CD4-positive, CD25-positive, alpha-beta regulatory T cell (primary cell): ENCODE results near the gene CTNNA2. TPM values are rescaled to one million over a fixed set of nuclear protein-coding genes. Genes with fewer than 3 reads are reported as not detected.

Experiments
- ATAC-seq, 2 donors: fragments of 150-1000 bp; cut with Tn5 transposase; one replicate each; pipeline ENCODE4 v1.10.0; 2021; ENCODE audit warnings: low read depth in 2 of 2, moderate number of reproducible peaks in 2 of 2, moderate library complexity in 1 of 2
- DNase-seq, 3 donors: peaks; one replicate each; pipeline versions ENCODE4 v3.0.0 to v3.0.0-alpha.2; 2012 to 2022; ENCODE audit warnings: mixed read lengths in 1 of 3
- H3K27ac ChIP-seq: one replicate; pipeline ENCODE4 v1.7.0; 2013; ENCODE audit warnings: mild to moderate bottlenecking, low read length; ENCODE audit not compliant: insufficient read depth, poor library complexity, severe bottlenecking
- H3K27me3 ChIP-seq: one replicate; pipeline ENCODE4 v1.7.0; 2013; ENCODE audit warnings: low read length; ENCODE audit not compliant: control insufficient read depth, insufficient read depth
- H3K36me3 ChIP-seq: one replicate; pipeline ENCODE4 v1.7.0; 2013; ENCODE audit warnings: mild to moderate bottlenecking, low read length, moderate library complexity; ENCODE audit not compliant: control insufficient read depth, insufficient read depth
- H3K4me1 ChIP-seq: 2 replicates; pipeline ENCODE4 v1.7.0; 2013; ENCODE audit warnings: mild to moderate bottlenecking, low read length; ENCODE audit not compliant: insufficient read depth, control insufficient read depth, poor library complexity, severe bottlenecking
- H3K4me3 ChIP-seq: one replicate; pipeline ENCODE4 v1.7.0; 2013; ENCODE audit warnings: low read depth, mild to moderate bottlenecking, low read length, moderate library complexity
- H3K9me3 ChIP-seq, 2 experiments: 1 replicate in 1 of 2; 2 replicates in 1 of 2; pipeline ENCODE4 v1.7.0; 2013; ENCODE audit warnings: low read length in 2 of 2, mild to moderate bottlenecking in 1 of 2, moderate library complexity in 1 of 2; ENCODE audit not compliant: control insufficient read depth in 2 of 2
- H3K27ac Mint-ChIP-seq, 3 donors: one replicate each; pipeline ENCODE4 v1.8.0; 2020 to 2022; ENCODE audit warnings: mild to moderate bottlenecking in 3 of 3, mixed read lengths in 3 of 3, moderate library complexity in 2 of 3
- H3K27me3 Mint-ChIP-seq: one replicate; pipeline ENCODE4 v1.8.0; 2022; ENCODE audit warnings: mild to moderate bottlenecking, mixed read lengths
- H3K36me3 Mint-ChIP-seq: one replicate; pipeline ENCODE4 v1.8.0; 2020; ENCODE audit warnings: mixed read lengths
- H3K4me1 Mint-ChIP-seq, 4 donors: one replicate each; pipeline ENCODE4 v1.8.0; 2020 to 2022; ENCODE audit warnings: mixed read lengths in 4 of 4, mild to moderate bottlenecking in 1 of 4
- H3K4me3 Mint-ChIP-seq, 4 donors: one replicate each; pipeline ENCODE4 v1.8.0; 2020 to 2022; ENCODE audit warnings: mild to moderate bottlenecking in 4 of 4, mixed read lengths in 4 of 4, moderate library complexity in 3 of 4
- H3K9me3 Mint-ChIP-seq, 7 donors: one replicate each; pipeline ENCODE4 v1.8.0; 2020 to 2022; ENCODE audit warnings: mixed read lengths in 7 of 7, mild to moderate bottlenecking in 3 of 7, moderate library complexity in 2 of 7
- polyA plus RNA-seq, 4 donors: library from polyadenylated mRNA; unstranded; fragments of 300-500 nt; fragmentation: Illumina TruSeq; gene quantifications; one replicate each; pipeline ENCODE4 v1.2.3, GENCODE V29; 2021
- total RNA-seq: library from RNA; stranded (reverse); gene quantifications from one replicate; pipeline ENCODE4 v1.2.3, GENCODE V29; 2022

Gene CTNNA2
- total and polyA plus RNA-seq, 5 donors from 2014 or later, result not detected

DNA sequence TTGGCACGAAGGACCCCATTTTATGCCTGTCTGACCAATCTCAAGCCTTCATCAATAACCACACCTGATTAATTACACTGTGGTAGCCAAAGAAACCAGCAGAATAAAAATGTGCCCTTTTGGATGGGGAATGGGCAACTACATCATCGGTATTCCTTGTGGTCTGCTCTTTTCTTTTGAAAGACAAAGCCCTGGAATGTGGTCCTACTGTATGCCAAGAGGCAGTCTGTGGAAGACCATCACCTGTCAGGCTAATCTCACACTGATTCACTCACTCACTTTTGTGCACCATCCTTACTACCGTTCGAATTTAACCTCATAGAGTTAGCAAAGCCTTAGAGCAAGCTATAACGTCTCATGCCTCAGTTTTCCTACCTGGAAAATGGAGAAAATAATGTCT, 1066.9 kb downstream of the CTNNA2 start:
- no peaks in the 10 kb centered on the region for H3K27me3 Mint-ChIP-seq

DNA sequence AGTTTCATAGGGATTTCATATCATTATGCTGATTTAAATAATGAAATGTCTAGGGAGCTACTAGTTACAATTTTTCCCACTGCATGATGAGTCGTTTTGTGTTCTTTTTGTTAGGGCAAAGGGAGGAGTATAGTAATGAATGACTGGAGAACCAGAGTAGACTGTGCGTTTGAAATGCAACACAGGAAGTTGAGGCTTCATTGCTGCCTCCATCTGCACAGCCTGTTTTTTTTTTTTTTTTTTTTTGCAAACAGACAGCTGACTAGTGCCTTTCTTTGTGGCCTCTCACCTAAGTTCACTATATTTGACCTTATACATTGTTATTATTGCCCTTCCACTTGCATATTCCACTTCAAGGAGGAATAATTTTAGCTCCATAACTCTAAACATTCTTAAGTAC, 1078.4 kb downstream of the CTNNA2 start:
- Mint-ChIP-seq H3K27me3 (no peaks in the 10 kb centered on the region), H3K27ac (no peak overlapping the region), H3K4me1 (no peaks in the 10 kb centered on the region), H3K36me3 (no peaks in the 10 kb centered on the region), H3K9me3 (peaks cover 0 to 42% (median 9%) of the 10 kb centered on the region in 7 donors), H3K4me3 (no peak overlapping the region)
- no peak overlapping the region for H3K27ac ChIP-seq
- H3K4me3 ChIP-seq, result no peak overlapping the region
- no peaks in the 10 kb centered on the region for H3K9me3 ChIP-seq
- H3K27me3 ChIP-seq, result no peaks in the 10 kb centered on the region
- no peaks in the 10 kb centered on the region for H3K36me3 ChIP-seq
- ATAC-seq (no peak), DNase-seq (no peak)
- no peaks in the 10 kb centered on the region for H3K4me1 ChIP-seq

More for the DNA sequence above, 1066.9 kb downstream of the CTNNA2 start:
- Histone ChIP-seq H3K4me1 (no peaks in the 10 kb centered on the region), H3K36me3 (no peaks in the 10 kb centered on the region), H3K9me3 (no peaks in the 10 kb centered on the region), H3K27me3 (no peaks in the 10 kb centered on the region), H3K4me3 (no peak overlapping the region), H3K27ac (no peak overlapping the region)
- no peak for ATAC-seq
- H3K36me3 Mint-ChIP-seq, result no peaks in the 10 kb centered on the region
- no peaks in the 10 kb centered on the region for H3K4me1 Mint-ChIP-seq
- no peak overlapping the region for H3K27ac Mint-ChIP-seq
- H3K9me3 Mint-ChIP-seq, result peaks cover 0 to 16% (median 2%) of the 10 kb centered on the region in 7 donors
- no peak for DNase-seq
- no peak overlapping the region for H3K4me3 Mint-ChIP-seq

DNA sequence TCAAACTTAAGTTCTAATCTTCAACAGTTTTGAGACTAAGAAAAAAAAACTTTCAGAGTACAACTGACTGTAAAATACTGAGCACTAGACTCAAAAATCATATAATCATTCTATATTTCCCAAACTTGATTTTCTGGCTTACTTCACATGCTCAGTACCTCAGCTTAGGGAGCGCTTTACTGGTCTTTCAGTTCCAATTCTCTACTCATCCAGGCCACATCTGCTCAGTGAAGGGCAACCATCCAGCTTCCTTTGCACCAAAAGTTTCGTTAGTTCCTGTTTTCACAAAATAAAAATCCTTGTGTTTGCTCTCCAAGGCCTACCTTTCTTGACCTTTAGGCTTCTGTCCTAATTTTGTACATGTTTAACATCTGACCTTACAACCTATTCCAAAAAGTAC, 1079.3 kb downstream of the CTNNA2 start:
- Histone ChIP-seq H3K4me3 (no peak overlapping the region), H3K27me3 (no peaks in the 10 kb centered on the region), H3K4me1 (no peaks in the 10 kb centered on the region), H3K27ac (no peak overlapping the region), H3K9me3 (no peaks in the 10 kb centered on the region), H3K36me3 (no peaks in the 10 kb centered on the region)
- ATAC-seq (no peak), DNase-seq (no peak)
- H3K4me3 Mint-ChIP-seq, result no peak overlapping the region
- H3K27me3 Mint-ChIP-seq, result no peaks in the 10 kb centered on the region
- no peaks in the 10 kb centered on the region for H3K4me1 Mint-ChIP-seq
- no peak overlapping the region for H3K27ac Mint-ChIP-seq
- H3K9me3 Mint-ChIP-seq, result peaks cover 0 to 49% (median 15%) of the 10 kb centered on the region in 7 donors
- no peaks in the 10 kb centered on the region for H3K36me3 Mint-ChIP-seq

DNA sequence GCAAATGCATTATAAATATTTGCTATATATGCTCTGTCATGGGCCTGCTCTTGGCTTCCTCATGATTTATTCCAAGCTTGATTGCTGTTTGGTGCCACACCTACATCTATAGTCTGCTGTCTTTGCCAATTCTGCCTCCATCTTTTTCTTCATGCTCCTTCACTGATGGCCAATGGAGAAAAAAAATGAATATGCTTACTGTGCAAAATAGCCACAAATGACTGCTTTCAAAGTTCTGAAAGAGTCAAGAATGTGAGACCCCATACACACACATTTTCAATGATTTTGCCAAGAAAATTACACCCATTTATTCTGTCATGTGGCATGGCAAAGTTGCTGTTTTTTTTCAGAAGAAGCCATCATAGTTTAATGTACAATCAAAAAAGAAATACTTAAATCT, 1097.3 kb downstream of the CTNNA2 start:
- no peak for DNase-seq

DNA sequence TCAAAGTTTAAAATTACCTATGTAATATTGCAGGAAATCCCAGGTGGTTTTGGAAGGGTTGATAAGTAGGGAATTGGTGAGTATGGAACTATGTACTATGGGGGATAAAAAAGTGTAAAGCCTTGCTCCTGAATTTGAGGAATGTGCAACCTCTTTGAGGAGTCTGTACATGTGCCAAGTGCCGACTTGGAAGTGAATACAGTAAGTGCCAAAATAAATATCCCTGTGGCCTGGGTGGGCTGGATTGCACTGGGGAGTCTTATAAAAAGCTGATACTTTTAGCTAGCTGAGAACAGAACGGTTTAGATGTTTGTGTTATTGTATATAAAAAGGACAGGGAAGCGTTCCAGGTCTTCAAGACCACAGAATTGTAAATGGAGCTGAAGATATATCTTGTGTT, 1108.8 kb downstream of the CTNNA2 start:
- peak overlapping the region in 1 of 4 donors; percentile 53 for H3K4me3 Mint-ChIP-seq
- H3K9me3 Mint-ChIP-seq, result peaks cover 1 to 23% (median 5%) of the 10 kb centered on the region in 7 donors
- H3K27me3 Mint-ChIP-seq, result no peaks in the 10 kb centered on the region
- Histone ChIP-seq H3K27me3 (no peaks in the 10 kb centered on the region), H3K4me1 (no peaks in the 10 kb centered on the region), H3K4me3 (no peak overlapping the region), H3K36me3 (no peaks in the 10 kb centered on the region), H3K9me3 (no peaks in the 10 kb centered on the region), H3K27ac (no peak overlapping the region)
- no peaks in the 10 kb centered on the region for H3K36me3 Mint-ChIP-seq
- no peak overlapping the region for H3K27ac Mint-ChIP-seq
- H3K4me1 Mint-ChIP-seq, result no peaks in the 10 kb centered on the region
- ATAC-seq (no peak), DNase-seq (no peak)

More for the DNA sequence above, 1097.3 kb downstream of the CTNNA2 start:
- H3K9me3 Mint-ChIP-seq, result peaks cover 3 to 18% (median 7%) of the 10 kb centered on the region in 7 donors
- H3K27ac Mint-ChIP-seq, result no peak overlapping the region
- ATAC-seq, result no peak
- Histone ChIP-seq H3K9me3 (peaks cover 0 to 2% of the 10 kb centered on the region in 2 experiments), H3K27me3 (no peaks in the 10 kb centered on the region), H3K4me1 (no peaks in the 10 kb centered on the region), H3K27ac (no peak overlapping the region), H3K4me3 (no peak overlapping the region), H3K36me3 (no peaks in the 10 kb centered on the region)
- no peaks in the 10 kb centered on the region for H3K27me3 Mint-ChIP-seq
- H3K36me3 Mint-ChIP-seq, result no peaks in the 10 kb centered on the region
- no peaks in the 10 kb centered on the region for H3K4me1 Mint-ChIP-seq
- H3K4me3 Mint-ChIP-seq, result no peak overlapping the region

- no peak overlapping the region for H3K4me3 ChIP-seq
- H3K9me3 ChIP-seq, result no peaks in the 10 kb centered on the region
- no peaks in the 10 kb centered on the region for H3K4me1 ChIP-seq
- Mint-ChIP-seq H3K36me3 (no peaks in the 10 kb centered on the region), H3K4me1 (no peaks in the 10 kb centered on the region), H3K27ac (no peak overlapping the region), H3K27me3 (no peaks in the 10 kb centered on the region), H3K9me3 (peaks cover 0 to 22% (median 8%) of the 10 kb centered on the region in 7 donors), H3K4me3 (no peak overlapping the region)
- ATAC-seq (no peak), DNase-seq (no peak)
- H3K27me3 ChIP-seq, result no peaks in the 10 kb centered on the region
- H3K27ac ChIP-seq, result no peak overlapping the region
- no peaks in the 10 kb centered on the region for H3K36me3 ChIP-seq
Measured at GRCh38 chr2:80624062-80624461, 1111.2 kb downstream of the CTNNA2 start.

DNA sequence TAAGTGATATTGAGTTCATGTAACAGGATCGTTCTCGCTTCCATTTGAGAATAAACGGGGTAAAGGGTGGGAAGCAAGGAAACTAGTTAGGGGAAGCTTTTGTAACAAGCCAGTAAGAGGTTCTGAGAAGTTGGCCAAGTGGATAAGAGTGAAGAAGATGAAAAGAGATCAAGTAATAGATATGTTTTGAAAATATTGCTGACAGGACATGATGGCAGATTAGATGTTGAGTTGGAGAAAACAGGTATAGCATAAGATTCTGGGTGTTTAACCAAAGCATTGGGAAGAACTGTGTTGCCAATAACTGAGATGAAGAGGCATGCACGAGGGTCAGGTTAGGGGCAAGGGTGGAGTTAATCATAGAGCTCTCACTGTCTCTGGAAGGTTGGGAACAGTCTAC, 1121.7 kb downstream of the CTNNA2 start:
- Histone ChIP-seq H3K4me1 (no peaks in the 10 kb centered on the region), H3K36me3 (no peaks in the 10 kb centered on the region), H3K27ac (no peak overlapping the region), H3K9me3 (no peaks in the 10 kb centered on the region), H3K4me3 (no peak overlapping the region), H3K27me3 (no peaks in the 10 kb centered on the region)
- Mint-ChIP-seq H3K36me3 (no peaks in the 10 kb centered on the region), H3K9me3 (peaks cover 0 to 21% (median 10%) of the 10 kb centered on the region in 7 donors), H3K4me3 (no peak overlapping the region), H3K27me3 (no peaks in the 10 kb centered on the region), H3K4me1 (no peaks in the 10 kb centered on the region), H3K27ac (no peak overlapping the region)
- no peak for ATAC-seq
- no peak for DNase-seq

DNA sequence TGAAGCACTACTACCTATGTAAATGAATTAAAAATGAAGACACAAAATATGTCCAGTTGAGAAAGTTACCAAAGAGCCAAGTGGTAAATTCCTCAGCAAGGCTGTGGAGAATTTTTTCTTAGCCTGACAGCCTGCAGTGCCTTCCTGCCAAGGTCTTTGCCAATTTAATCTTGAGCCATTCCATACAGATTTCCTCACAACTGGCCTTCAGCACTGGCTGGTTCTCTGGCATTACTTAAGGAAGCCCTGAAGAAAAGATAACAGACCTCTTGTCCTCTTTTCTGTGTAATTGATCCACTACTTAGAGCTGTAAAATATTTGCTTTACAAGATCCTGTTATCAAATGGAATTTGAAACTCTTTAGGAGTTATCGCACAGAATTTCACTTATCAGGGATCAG, 1125.9 kb downstream of the CTNNA2 start:
- Histone ChIP-seq H3K27me3 (no peaks in the 10 kb centered on the region), H3K4me3 (no peak overlapping the region), H3K36me3 (no peaks in the 10 kb centered on the region), H3K4me1 (no peaks in the 10 kb centered on the region), H3K27ac (no peak overlapping the region), H3K9me3 (peaks cover 0 to 4% of the 10 kb centered on the region in 2 experiments)
- Mint-ChIP-seq H3K27ac (no peak overlapping the region), H3K4me1 (no peaks in the 10 kb centered on the region), H3K9me3 (peaks cover 1 to 42% (median 14%) of the 10 kb centered on the region in 7 donors), H3K36me3 (no peaks in the 10 kb centered on the region), H3K27me3 (no peaks in the 10 kb centered on the region), H3K4me3 (no peak overlapping the region)
- DNase-seq, result no peak
- no peak for ATAC-seq
